Fibroblast of peridontal ligament (primary cell): Measurements from ENCODE around the gene CA11.

Experiments used
- DNase-seq: peaks from one replicate; pipeline ENCODE4 v3.0.0-alpha.2; 2010; ENCODE audit errors: extremely low read depth

CA11 gene

DNA sequence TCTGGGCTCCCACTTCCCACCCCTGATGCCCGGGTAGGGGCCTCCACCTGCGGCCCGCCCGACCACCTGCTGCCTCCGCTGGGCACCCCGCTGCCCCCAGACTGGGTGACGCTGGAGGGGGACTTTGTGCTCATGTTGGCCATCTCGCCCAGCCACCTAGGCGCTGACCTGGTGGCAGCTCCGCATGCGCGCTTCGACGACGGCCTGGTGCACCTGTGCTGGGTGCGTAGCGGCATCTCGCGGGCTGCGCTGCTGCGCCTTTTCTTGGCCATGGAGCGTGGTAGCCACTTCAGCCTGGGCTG is 16.7 kb downstream of the CA11 start:
- no peak for DNase-seq

DNA sequence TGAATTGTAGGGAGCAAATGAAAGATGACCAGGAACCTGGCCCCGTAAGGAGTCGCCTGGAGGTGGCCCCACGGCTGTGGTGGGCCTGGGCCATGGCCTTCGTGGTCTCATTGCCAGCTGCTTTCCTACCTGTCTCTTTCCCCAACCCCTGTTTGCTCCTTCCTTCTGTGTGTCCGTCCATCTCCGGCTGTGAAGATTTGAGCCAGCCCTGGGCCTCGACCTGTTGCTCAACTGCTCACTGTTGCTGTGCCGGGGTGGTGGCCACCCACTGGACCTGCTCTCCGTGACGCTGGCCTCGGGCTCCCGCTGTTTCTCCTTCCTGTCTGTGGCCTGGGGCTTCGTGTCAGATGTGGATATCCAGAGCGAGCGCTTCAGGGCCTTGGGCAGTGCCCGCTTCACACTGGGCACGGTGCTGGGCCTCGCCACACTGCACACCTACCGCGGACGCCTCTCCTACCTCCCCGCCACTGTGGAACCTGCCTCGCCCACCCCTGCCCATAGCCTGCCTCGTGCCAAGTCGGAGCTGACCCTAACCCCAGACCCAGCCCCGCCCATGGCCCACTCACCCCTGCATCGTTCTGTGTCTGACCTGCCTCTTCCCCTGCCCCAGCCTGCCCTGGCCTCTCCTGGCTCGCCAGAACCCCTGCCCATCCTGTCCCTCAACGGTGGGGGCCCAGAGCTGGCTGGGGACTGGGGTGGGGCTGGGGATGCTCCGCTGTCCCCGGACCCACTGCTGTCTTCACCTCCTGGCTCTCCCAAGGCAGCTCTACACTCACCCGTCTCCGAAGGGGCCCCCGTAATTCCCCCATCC is 17.3 kb downstream of the CA11 start:
- no peak for DNase-seq

DNA sequence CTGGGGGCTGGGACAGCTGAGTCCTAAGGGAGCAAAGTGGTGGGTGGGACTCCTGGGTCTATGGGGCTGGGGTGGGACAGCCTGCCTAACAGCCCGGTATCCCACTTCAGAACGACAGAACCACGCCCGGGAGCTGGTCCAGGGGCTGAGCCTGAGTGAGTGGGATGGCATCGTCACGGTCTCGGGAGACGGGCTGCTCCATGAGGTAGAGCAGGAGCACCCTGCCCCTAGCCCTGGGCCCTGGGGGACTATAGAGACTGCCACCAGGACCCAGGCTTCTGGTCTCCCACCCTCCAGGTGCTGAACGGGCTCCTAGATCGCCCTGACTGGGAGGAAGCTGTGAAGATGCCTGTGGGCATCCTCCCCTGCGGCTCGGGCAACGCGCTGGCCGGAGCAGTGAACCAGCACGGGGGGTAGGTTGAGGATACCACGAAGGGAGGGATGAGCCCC is 18.1 kb downstream of the CA11 start:
- no peak for DNase-seq

DNA sequence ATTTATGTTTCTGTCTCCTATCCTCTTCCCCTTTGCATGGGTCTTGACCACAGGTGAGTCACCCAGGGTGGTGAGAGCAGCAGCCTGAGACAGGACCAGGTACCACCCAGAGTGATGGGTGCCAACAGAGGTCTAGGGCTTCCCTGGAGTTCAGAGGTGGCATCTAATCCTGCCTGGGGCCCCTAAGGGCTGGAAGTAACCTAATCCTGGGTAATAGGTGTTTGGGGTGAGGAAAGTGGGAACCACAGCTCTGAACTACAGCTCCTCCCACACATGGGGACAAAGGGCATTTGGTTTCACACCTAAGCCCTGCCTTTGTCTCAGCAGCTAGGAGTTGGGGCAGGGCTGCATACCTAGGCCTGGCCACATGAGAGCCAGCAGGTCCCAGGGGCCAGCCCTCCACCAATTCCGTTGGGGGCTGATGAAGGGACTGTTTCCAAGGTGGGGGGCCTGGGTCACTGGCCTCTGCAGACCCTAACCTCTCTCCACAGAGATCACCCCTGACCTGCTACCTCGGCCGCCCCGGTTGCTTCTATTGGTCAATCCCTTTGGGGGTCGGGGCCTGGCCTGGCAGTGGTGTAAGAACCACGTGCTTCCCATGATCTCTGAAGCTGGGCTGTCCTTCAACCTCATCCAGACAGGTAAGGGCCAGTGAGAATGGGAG is 18.7 kb downstream of the CA11 start:
- DNase-seq, result no peak

DNA sequence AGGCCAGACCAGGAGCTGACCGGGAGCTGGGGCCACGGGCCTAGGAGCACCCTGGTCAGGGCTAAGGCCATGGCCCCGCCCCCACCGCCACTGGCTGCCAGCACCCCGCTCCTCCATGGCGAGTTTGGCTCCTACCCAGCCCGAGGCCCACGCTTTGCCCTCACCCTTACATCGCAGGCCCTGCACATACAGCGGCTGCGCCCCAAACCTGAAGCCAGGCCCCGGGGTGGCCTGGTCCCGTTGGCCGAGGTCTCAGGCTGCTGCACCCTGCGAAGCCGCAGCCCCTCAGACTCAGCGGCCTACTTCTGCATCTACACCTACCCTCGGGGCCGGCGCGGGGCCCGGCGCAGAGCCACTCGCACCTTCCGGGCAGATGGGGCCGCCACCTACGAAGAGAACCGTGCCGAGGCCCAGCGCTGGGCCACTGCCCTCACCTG is 20.1 kb downstream of the CA11 start:
- no peak for DNase-seq

DNA sequence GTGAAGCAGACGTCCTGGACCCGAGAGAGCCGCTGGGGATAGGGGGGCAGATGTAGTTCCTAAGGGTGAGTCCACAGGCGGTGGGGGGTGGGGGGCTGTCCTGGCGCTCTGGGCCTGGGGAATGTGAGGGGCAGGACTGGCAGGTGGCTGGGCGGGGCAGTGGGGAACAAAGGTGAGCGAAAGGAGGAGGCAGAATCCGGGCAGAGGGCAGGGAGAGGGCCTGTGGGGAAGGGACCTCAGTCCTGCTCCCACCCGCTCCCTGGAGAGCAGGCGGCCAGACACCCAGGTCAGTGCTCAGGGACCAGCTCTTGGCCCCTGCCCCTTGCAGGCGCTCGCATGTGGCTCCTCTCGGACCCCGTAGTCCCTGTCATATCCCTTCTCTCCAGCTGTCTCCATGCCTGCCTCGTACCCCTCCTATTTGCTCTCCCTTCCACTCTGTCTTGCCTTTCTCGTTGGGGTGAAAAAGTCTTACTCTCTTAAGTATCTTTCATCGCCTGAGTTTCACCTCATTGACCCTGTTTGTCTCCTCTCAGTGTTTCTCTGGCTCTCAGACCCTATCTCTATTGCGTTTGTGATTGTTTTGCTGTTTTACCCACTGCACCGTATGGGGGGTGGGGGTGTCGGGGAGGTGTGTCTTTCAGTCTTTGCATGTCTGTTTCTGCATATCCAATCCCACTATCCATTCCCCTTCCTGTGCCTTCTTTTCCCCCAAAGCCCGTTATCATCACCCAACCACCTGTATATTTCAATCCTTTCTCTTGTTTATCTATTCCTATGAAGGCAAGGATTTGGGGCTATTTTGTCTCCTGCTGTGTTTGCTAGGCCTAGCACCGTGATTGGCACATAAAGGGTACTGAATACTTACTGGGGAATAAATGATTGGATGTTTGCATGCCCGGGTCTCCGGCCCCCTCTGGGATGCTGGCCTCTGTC is 20.9 kb downstream of the CA11 start:
- no peak for DNase-seq

DNA sequence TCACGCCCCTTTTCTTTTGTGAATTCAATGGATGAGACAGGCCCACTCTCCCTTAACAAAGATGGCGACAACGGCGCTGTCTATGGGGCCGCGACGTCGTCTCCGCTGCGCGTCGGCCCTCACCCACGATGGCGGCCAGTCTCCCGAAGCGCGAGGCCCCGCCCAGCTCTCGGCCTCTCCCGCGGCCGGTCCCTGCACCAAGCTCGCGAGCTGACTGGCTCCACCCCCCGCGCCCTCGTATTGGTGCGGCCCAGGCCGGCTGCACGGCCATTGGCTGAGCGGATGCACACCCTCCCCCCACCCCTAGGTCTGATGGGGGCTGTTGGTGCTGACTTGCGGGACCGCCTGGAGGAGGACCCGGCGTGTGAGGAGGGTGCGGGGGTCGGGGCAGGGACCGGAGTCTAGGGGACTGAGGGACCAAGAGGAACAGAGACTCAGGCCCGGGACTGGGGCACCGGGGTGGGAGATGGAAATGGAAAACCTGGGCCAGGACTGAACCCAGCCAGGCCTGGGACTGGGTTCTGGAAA is 21.9 kb downstream of the CA11 start:
- peak; percentile 95 for DNase-seq

DNA sequence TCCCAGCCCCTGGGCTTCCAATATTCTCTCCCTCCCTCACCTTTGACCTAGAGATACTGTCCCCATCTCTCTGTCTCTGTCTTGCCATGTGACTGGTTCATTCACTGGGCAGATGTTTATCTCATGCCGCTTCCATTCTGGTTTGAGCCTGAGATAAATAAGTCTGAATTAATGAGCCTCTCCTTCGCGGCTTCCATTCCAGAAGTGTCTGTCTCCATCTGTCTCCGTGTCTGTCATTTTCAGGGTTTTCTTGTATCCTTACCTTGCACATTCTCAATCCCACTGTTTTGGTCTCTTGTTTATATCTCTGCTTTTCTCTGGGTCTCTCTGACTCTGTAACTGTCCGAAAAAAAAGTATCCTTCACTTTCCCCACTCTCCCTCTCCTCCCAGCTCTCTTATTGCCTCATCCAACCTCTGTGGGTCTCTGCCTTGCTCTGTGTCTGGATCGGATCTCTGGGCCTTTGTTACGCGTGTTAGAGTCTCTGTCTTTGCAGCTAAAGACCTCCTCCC is 22.4 kb downstream of the CA11 start:
- DNase-seq, result no peak

DNA sequence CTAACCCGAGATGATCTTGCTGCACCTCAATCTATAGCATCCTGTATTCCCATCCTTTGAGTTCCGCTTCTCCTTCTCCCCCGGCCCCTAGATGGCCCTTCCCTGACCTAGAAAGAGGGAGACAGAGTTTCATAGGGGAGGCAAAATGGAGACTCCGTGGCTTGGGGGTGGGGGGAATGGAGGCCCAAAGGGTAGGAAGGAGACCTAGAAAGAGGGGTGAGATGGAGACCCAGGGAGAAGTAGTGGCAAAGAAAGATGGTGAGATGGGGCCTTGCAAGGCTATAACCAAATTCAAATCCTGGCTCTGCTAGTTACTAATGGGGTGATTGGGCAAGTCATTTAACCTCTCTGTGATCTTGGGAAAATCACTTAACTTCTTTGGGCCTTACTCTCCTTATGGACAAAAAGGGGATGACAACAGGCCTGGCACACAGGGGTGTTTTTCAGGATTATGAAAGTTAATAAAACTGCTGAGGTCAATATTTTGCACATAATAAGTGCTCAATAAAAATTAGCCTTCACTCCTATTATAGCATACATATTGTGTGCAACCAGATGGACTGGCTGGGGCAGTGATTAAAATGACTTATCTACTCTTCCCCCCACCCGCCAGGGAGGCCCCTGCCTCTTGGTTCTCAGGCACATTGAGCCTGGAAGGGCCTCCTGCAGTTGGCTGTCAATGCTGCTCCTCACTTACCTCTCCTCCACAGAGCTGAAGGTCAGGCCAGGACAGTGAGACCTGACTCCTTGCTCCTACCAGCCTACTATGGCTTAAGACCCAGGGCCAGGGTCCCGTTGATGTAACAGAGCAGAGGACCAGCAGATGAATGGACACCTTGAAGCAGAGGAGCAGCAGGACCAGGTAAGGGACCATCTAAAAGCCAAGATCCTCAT is 26.0 kb downstream of the CA11 start:
- peak; percentile 50 for DNase-seq

DNA sequence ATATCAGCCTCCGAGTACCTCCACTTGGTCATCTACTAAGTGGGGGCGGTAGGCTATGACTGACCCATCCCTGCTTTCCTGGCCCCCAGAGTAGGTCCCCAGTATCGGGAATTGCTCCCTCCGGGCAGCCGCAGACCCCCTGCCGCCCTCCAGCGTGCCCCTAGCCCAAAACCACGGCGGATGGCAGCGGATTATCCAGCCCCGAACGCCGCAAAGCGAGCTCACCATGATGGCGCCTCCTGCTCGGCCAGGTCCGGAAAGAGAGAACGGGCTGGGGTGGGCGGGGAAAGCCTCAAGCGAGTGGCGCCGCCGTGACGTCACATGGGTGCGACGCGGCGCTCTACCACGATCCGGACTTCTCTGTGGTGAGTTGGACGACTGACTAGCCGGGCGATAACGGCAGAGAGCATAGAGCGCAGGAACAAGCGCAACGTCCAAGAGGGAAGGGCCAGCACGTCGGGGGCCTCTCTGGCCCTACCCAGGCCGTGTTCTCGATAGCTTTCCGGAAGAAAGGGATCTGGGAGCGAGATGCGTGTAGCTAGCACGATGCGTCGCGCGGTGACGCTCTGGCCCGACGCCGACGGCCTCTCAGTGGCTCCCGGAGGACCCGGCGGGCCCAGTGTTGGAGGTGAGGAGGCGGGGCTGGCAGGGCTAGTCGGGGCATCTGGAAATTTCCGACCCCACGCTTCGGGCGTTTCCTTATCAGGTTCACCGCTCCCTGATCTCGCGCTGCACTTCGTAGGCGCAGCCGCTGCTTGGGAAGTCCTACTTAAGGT is 26.9 kb downstream of the CA11 start, which contains the start of the genes RPL18 and SPHK2:
RPL18 (minus strand) TSS at position 263 of the 776 bp plus-strand sequence; CDS start at position 228, 35 bp downstream.
SPHK2 (plus strand) TSS at position 591 of the 776 bp plus-strand sequence. CDS start 1,009 bp downstream, outside the sequence.
- peak; percentile 100 for DNase-seq

DNA sequence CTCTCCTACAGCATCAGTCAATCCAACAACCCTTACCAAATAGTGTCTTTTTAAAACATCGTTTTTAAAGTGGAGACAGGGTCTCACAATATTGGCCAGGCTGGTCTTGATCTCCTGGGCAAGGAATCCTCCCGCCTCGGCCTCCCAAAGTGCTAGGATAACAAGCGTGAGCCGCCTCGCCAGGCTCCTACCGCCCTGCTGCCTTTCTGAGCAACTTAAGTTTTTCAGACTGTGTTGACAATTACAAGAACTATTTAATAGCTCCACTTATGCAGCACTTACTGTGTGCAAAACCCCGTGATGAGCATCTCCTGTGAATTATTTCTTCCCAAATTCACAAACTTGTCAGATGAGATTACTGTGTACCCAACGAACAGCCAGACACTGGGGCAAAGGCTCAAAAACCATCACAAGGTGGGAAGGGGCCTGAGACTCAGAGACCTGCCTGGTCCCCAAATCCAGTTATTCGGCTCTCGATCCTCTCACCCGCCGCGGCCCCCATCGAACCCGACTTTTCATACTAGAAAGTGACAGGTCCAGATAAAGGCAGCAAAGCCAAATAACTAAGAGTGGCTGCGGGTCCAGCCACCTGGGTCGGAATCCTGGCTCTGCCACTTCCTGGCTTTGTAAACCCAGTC is 27.6 kb downstream of the CA11 start:
- no peak for DNase-seq

DNA sequence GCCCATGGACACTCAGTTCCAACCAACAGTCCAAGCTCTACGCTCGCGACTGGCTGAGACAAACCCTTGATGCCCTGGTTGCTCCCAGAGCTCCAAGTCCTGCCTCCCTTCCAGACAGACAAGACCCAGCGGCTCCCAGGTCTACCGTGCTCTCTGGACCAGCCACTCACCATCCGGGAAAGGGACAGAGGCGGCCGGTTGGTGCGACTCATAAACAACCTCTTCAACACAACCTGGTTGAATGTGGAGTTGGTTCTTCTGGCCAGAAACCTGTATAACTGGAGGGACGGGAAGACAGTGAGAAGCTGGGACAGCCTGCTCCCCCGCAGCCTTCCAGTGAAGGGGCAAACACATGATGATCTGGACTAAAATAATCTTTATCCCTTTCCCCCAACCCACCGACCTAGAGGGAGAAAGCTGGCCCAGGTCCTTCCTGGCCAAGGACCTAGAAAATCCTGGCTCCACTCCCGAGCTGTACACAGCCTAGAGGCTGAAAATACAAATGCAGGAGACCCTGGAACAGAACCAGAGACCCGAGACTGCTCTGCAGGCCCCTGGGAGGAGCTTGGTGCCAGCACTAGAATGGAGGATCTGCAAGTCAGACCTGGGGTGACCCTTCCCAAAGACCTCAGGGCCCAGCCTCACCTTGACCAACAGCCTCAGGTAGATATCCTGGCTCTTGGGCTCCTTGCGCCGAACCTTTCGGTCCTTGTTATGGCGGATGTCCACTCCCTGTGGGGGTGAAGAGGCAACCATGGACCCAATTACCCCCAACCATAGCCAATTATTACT is 28.6 kb downstream of the CA11 start:
- peak; percentile 39 for DNase-seq

DNA sequence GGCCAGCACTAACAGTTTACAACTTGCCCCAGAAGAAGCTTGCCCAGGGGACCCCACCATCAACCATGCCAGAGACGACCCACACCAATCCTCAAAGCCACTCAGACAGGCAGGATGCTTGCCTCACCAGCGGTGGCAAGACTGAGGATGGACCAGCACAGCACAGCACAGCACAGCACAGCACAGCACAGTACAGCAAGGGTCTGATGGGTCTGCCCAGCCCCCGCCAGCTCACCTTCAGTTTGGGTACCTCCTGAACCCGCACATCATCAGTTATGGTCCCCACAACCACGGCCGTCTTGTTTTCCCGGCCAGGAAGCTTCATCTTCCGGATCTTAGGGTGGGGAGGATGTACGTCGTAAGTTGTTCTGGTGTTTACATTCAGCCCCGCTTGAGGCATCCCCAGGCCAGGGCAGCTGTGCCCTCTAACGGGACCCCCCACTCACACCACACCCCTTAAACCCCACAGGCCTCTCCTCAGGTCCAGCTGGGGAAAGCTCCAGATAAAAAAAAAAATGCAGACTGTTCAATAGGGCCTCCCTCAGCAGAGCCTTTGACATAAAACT is 29.4 kb downstream of the CA11 start:
- DNase-seq, result no peak

DNA sequence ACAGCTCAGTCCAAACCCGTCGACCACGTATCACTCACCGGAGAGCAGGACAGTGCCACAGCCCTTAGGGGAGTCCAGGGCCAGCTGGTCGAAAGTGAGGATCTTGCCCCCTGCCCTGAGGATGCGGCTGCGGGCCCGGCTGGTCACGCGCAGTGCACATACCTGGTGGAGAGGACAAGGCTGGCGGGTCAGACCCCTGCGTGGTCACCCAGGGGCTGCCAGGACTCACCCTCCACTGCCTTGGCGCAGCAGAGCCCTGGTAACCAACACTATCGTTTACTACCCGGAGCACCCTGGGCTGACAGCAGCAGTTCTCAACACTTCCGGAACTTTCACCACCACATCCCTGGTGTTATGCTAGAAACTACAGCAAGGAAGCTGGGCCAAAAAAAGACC is 29.9 kb downstream of the CA11 start:
- DNase-seq, result no peak

DNA sequence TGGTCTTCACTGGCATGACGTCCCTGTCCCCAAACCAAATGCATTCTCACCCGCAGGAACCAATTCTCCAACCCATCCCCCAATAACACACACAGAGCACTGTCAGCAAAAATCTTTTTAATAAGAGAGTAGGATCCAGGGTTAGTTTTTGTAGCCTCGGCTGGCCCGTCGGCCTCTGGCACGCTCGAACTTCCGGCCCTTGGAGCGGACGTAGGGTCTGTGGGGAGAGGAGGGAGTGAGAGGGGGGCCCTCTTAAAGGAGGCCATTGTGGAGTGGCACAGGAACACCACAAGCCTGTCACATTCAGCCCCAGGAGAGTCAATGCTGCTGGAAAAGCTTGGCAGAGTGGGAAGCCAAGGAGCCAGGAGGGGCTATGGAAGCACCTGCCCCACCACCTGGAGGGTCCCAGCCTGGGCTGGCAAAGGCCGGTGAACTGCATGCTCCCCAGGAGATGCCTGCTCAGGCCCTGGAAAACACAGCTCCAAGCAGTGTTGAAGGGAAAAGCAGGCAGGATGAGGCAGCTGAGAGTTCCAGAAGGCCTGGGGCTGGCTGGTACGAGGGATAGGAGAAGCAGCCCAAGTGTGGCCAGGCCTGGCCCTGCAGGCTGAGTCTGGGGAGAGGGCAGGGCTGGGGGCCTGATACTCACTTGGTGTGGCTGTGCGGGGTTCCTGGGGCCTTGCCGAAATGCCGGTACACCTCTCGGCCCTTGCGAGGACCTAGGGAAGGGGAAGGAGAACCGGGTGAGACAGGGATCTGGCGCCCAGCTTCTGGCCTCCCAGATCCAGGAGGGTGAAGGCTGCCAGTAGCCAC is 30.6 kb downstream of the CA11 start:
- no peak for DNase-seq

DNA sequence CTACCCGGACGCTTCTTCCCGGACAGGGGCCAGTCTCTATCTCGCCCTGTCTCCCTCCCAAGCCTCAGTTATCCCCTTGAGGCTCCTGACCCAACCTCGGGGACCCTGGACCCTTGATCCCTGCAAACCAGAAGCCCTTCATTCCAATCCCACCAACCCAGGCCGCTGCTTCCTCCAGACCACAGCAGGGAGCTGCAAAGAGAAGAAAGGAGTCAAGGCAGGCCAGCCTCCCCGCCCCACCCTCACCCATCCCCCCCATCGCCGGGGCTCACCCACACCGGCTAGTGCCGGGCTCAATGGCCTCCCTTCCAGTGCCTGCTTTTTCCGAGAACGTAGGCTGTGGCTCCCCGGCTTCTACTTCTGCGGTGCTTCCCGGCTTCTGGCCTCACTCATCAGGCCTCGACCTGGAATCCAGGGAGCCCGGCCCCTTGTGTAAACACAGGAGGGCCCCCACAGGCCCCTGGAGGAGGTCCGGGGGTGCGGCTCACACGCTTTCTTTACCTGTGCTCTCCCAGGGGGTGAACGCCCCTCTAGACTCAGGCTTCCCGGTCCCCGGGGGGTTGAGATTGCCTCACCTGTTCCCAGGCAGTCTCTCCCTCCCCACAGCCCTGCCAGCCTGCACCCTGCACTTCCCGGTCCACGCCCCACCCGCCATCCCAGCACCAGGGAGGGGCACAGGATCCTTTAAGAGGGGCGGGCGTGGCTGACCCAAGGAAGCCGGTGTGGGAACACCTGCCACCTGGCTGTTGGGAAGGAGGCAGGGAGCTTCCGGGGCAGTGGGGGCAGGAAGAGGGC is 31.4 kb downstream of the CA11 start, which contains the start of gene FAM83E:
FAM83E (minus strand) TSS at position 641 of the 795 bp plus-strand sequence. CDS start 1,704 bp downstream, outside the sequence.
- DNase-seq, result no peak
